Measurements from ENCODE around the gene GARNL3.

Gene GARNL3

DNA sequence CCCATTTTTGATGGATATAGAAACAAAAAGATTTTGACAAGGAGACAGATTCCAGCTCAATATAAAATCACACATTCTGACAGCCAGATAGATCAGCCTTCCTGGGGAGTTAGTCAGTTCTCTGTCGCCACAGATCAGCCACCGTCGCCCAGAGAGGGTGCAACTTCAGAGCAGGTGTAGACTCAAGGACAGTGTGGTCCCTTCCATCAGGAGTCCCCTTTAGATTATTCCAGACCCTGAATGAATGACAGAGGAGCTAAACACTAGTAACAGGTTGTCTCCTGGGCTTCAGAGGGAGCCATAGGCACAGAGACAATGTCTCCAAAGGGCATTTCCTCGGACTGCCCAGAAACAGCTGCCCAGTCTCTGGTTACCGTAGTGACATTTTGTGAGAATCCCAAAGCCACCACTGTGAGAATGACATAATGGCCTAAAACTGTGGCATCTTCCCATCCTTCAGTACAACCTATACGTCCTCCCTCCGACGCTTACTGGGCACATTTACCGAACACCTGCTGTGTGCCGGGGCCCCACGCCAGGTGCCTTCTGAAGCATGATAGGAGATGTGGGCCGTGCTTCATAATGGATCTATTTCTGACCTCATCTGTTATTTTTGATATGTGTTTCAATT, 85.0 kb downstream of the GARNL3 start:
- no peak for DNase-seq (ENCODE audit: low spot score)

DNA sequence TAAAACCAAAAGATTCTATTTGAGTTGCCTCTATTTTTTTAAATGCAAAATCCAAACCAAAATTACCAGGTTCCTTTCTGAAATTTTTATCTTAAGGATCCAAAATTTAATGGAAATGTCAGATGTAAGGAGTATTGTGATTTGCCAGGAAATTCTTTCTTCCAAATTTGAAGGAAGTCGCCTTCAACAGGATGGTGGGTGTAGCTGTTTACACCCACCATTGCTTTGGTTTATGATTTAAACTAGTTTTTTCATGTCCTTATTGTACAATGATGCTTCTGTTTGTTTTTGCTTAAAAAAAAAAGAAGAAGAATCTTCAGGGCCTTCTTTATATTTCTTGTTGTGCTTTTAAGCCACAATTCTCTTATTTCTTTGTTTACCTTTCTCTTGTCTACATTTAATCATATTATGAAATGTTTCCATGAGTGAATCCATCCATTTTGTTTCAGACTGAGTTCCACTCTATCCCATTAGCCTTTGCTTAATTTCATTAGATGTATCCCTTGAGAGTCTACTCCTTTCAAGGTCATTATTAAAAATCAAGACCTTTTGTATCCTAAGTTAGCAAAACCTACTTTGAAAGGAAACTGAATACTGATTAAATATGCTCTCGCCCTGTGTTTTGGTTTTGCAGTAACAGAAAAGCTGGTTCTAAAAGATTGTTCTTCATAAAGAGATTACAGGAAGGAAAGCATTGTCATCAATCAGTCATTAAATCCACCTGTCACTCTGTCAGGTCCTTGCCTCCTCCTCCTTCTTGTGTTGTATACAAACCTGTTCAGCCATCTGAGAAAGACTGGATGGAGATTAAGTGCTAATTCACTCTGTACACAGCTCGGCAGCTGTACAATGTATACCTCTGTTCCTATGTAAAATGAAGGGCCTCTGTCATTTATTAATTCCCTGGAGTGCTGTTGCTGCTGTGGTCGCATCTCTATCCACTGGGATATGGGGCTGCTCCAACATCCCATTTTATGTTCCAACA, 86.9 kb downstream of the GARNL3 start:
- DNase-seq (ENCODE audit: low spot score) = no peak

DNA sequence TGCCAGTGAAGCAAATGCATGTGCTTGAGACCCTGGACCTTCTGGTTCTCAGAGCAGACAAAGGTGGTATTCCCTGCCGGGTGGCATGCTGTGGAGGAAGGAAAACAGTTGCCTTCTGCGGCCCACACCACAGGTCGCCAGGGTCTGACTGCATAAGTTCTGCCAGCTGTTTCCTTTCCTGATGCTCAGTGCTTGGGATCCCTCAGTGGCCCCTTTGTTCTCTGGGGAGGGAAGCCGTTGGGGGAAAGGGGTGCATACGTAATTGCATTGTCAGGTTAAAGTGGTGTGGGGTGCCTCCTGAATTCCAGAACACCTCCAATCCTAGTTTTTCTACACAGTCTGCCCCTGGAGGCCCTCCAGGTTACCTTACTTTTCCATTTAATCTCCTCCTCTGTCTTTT, 89.3 kb downstream of the GARNL3 start:
- DNase-seq (ENCODE audit: low spot score) = no peak

DNA sequence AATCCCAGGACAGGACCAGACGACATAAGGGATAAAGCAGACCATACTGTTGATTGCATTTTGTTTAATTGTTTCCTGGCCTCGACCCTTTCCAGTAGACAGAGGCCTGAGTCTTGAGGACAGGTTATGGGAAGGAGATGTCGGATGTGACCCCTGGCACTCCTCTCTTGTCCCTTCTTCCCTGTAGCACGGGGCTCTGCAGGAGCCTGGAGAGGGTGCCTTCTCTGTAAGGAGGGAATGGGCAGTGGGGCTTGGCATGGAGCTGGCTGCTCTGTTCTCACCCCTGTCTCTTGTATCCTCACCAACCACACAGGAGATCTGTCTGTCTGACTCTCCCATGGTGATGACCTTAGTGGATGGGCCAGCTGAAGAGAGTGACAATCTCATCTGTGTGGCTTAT, 92.3 kb downstream of the GARNL3 start:
- no peak for DNase-seq (ENCODE audit: low spot score)

DNA sequence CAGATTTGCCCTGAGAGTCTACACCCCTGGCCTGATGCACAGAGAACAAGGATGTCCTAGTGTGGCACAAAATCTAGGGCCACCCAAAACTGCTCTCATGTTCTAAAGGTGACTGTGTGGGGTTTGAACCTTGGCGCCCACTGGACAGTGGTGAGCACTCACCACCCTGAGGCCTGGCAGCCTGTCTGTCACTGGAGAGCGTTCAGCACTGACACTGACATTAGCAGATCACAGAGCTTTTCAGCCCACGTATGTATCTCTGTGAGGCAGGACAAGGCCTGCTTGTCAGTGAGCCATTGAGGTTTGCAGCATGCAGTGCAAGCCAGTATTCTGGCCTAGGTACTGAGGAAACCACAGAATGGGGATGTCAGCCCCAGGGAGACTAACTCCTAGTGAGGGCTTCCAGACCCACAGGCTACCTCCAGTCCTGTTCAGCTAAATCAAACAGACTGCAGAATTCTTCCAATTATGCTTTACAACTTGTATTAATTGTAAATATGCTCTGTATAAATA, 93.5 kb downstream of the GARNL3 start:
- no peak for DNase-seq (ENCODE audit: low spot score)

DNA sequence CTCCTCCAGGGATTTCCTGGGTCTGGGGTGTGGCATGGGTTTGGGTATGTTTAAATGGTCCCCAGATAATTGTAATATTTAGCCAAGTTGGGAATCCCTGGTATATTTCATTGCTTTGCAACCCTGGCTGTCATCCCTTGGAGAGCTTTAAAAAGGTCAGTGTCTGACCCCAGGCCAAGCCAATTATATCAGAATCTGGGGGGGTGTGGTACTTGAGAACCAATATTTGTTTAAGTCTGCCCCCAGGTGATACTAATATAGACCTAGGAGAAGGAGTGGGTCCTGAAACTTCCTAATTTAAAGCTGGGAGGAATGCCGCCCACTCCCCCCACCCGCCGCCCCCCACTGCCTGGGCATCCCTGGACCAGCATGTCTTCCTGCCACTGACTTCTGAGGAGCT, 94.2 kb downstream of the GARNL3 start:
- DNase-seq (ENCODE audit: low spot score) = no peak

DNA sequence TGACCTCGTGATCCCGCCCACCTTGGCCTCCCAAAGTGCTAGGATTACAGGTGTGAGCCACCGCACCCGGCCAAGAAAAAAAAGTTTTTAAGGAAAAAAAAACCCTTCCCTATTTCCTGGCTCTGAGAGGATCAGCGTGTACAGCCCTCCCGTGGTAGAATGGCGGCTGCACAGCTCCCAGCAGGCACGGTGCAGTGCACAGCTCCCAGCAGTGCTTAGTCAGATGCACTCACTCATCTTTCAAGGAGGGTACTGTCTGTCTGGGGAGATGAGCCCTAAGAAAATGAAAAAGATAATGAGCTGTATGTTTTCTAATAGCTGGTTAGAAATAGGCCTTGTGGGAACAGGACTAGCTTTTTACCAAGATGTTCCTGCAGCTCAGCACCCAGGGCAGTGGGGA, 95.7 kb downstream of the GARNL3 start:
- no peak for DNase-seq (ENCODE audit: low spot score)

DNA sequence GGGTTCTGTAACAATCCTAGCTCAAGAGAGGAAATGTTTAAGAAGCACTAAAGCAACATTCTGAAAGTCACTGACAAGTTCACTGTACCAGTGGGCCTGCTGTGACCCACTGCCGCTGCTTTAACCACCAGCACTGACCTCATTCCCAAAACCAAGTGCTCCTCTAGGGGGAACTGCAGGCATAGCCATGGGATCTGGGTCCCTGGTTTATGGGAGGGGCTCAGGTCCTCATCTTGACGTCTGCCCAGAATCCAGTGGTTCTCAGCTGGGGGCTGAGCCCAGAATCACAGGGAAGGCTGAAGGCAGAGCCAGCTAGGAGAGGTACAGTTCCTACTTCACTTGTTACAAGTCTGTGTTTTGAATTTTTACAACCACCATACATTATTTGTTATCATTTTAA, 96.3 kb downstream of the GARNL3 start:
- DNase-seq (ENCODE audit: low spot score) = no peak

DNA sequence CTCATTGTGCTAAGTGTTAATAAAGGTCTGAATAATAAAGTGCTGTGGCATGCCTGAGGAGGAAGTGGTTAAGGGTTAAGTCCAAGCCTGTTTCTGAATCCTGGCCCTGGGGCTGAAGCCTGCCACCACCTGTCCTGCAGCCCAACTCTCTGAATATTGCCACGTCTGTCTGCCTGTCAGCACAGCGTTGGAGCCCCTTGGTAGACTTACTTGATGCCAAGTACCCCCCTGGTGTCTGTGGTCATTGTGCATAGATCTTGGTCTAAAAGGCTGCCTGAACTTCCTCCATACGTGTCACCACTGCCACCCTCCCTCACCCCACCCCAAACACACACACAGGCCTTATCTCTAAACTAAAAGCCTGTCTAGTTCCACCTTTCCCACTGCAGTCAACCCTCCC, 97.0 kb downstream of the GARNL3 start:
- no peak for DNase-seq (ENCODE audit: low spot score)

DNA sequence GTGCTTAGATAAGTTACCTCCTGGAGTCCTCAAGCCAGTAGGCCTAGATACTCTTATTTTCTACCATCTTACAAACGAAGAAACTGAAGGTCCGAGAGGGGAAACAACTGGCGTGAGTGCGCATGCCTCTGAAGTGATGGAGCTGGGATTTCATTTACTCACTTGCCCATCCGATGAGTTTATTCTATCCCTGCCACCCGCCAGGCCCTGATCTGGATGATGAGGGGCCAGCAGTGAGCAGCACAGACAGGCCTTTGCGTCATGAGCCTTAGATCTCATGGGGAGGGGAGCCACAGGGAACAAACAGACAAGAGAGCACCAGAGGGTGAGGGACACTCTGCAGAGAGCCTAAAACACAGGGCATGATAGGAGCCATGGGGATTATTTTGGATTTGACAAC, 98.3 kb downstream of the GARNL3 start:
- DNase-seq (ENCODE audit: low spot score) = no peak

DNA sequence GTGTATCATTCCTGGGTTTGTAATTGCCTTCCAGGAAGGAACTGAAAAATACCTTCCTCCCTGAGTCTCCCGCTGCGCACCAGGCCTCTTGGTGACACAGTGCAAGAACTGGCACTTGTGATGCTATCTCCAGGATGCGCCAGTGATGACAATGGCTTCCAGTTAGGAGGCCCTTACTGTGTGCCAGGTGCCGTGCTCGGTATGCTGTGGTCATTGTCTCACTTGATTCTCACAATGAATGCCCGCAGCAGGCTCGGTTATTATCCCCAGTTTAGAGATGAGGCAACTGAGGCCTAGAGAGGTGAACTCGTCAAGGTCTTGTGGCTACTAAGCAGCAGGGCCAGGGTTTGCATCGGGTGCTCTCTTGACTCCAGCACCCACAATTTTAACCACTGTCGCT, 100.9 kb downstream of the GARNL3 start:
- DNase-seq (ENCODE audit: low spot score) = no peak

DNA sequence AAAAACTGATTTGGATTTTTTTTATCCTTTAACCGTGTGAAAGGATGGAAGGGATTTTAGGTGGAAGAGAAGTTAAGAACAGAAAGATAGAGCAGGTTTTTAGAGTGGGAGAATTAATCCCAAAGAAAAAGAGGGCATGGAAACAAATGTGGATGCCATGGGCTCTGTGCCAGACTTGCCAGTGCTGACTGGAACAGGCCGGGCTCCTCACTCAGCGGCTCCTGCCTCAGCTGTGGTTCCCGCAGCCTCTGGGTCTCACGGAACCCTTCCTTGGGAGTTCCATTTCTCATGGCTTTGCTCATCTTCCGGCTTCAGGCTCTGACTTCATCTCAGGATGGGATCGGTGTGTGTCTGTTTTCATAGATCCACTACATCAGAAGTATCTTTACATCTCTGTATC, 102.0 kb downstream of the GARNL3 start:
- no peak for DNase-seq (ENCODE audit: low spot score)

DNA sequence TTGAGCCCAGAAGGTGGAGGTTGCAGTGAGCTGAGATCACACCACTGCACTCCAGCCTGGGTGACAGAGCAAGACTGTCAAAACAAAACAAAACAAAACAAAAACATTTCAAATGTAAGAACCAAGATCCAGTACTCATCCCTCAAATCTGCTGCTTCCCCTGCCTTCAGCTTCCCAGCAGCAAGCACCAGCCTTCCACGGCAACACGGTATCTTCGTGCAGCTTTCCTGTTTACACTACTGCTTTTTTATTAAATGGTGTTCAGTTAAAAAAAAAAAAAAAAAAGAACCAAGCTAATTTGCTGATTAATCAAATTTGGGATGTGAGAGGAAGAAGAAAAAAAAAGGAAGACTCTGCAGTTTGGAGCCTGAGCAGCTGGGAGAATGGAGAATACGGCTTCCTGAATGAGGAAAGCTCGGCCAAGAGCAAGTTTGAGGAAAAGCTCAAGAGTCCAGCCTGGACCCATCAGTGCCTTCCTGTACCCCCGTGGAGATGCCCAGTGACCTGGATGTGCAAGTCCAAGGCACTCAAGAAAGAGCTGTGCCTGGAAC, 104.4 kb downstream of the GARNL3 start:
- DNase-seq (ENCODE audit: low spot score) = no peak

DNA sequence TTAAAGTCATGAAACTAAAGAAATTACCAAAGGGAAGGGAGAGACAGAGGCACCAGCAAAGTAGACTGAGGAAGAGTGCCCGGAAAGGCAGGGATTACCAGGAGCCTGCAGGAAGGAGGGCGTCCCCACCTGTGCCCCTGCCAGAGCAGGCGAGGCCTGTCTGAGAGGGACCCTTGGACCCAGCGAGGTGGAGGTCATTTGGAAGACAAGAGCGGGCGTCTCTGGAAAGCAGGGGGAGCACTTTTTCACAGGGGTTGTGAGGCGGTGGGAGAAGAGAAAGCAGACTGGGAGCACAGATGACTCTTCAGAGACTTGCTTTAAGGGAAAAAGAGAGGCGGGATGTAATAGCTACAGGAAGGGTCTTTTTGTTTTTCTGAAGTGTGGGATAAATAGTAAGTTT, 104.9 kb downstream of the GARNL3 start:
- DNase-seq (ENCODE audit: low spot score) = no peak

DNA sequence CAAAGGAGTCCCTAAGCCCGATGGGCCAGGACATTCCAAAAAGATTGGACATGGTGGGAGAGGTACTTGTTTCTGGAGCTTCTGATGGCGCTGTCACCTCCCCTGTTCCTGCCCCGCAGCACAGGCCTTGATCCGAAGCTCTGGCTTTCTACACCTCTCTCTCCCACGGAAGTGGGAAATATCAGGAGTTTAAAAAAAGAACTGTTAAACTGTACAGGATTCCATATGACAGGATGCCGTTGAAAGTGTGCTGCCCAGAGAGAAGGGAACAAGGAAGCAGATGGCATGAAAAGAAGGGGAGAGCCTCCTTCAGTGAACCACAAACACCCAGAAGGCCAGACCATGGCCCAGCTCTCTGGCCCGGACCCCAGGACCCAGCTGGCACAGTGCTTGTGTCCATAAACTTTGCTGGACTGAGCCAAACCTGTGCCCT, 105.6 kb downstream of the GARNL3 start:
- DNase-seq (ENCODE audit: low spot score) = no peak

DNA sequence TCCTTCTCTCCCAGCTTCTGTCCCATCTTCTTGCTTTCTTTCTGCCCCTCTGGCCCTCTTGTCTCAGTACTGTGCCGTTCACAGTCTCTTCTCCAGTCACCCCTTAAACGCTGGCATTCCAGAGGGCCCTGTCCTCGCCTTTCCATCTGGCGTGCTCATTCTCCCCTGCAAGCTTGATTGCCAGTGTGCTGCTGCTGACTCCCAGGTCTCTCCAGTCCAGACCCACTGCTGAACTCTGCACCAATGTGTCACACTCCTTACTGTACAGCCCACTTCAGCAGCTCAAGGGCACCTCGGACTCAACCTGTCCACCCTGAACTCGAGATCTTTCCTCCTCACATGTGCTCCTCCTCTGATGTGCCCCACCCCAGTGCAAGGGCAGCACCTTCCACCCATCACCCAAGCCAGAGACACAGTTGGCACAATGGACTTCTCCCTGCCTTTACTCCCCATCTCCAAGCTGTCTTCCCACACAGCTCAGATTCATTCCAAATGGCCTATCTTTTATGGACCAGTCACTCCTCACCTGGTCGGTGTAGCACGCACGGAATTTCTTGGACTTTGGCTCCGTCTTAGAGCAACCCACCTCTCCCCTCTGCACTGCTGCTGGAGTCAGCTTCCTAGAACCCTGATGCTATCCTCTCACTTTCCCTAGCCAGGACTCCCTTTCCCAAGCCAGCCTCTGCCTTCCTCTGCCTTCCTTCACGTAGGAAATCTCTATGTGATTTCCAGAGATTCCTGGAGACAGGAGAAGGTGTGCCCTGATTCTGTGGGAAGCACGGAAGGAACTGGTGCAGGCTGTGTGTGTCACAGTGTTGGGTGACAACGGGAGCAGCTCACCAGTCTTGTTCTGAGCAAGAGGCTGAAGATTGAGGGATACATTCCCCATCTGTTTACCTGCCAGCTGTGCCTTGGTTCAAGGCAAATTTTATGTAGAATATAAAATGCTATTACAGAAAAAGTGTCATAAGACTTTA, 106.4 kb downstream of the GARNL3 start:
- DNase-seq (ENCODE audit: low spot score) = no peak

DNA sequence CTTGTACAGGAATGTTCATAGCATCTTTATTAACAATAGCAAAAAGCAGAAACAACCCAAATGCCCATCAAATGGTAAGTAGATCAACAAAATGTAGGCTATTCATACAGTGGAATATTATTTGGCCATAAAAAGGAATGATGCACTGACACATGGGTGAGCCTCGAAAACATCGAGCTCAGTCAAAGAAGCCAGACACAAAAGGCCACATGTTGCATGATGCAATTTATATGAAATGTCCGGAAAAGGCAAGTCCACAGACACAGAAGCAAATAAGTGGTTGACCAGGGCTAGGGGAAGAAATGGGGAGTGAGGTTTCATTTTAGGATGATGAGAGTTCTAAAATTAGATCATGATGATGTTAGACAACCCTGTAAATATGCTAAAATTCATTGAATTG, 115.9 kb downstream of the GARNL3 start:
- DNase-seq (ENCODE audit: low spot score) = no peak

DNA sequence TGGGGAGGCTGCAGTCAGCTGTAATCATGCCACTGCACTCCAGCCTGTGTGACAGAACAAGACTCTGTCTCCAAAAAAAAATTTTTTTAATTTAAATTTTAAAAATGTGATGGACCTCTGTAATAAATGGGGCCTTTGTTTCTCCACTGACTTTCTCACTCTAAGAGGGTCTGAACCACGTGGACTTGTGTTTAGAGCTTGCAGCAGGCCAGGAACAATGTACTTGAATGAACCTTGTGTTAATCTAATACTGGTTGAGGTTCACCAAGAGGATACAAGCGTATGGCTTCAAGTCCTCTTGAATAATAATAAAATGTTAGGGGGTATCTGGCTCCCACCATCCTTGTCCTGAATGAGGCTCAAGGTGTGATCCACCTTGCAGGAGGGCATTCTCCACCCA, 118.0 kb downstream of the GARNL3 start:
- DNase-seq (ENCODE audit: low spot score) = no peak

DNA sequence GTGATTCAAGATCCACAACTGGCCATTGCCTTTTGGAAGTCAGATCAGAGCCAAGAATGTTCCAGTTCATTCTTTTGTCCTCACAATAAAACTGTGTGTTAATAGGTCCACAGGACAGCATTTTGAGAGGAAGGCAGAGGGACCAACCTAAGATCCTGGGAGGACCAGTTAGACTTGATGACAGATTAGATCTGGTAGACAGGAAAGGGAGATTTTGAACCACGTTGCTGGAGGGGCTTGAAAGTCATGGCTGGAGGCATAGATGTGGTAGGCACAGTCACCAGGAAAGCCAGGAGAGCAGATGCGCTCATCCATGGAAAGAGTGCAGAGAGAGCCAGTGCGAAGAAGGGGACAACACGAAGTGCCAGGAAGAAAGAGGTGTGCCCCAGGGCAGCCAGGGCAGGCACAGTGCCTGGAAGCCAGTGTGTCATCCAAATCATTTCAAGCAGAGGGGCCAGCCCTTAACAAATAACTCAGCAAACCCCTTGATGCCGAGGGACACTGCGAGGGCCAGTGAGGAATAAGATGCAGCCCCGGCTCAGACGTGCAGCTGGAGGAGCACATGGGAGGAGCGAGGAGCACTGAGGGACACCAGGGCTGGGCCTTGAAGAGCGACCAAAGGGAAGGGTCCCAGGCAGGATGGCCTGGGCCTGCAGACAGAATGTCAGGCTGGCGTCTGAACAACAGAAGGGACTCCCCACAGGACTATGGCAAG, 119.6 kb downstream of the GARNL3 start:
- DNase-seq (ENCODE audit: low spot score) = no peak

DNA sequence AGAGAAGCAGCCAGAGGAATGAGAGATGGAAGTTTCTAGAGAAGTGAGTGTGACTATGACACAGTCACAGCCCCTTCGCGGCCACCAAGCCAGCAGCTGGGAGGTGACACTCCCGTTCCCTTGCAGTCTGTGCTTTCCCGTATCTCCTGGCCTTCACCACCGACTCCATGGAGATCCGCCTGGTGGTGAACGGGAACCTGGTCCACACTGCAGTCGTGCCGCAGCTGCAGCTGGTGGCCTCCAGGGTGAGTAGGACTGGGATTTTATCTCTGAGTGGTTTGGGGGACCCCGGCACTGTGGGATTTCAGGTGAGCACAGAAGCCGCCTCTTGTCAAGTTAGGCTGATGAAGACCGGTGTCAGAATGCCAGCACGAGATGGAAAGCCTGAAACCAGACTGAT, 120.3 kb downstream of the GARNL3 start:
- no peak for DNase-seq (ENCODE audit: low spot score)

DNA sequence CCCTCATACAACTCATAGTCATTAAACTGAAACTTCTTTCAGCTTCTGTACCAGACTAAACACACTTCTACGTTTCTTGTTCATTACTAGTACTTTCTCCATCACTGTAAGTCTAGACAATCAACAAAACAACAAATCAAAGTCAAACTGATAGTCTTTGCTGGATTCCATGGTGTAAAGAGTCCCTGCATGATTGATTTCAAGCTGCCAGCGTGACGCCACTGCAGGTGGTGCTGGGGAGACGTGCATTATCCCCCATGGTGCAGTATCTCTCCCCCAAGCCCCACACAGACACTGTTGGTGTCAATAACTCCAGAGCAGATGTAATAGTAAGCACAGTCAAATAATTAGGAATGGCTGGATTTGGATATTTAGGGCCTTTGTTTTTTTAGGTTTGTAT, 121.7 kb downstream of the GARNL3 start:
- peak; percentile 39 for DNase-seq (ENCODE audit: low spot score)

All from NAMALWA (cell line).